Posterior cingulate gyrus (tissue), 11 donors: ENCODE results near the gene GPR17.

Experiments
- DNase-seq, 10 donors: peaks; one replicate each; pipeline versions ENCODE4 v3.0.0 to v3.0.0-alpha.2; 2020 to 2021; ENCODE audit warnings: mixed read lengths in 3 of 10
- intact Hi-C: fragments of 100-400 bp; cut with DNase I; formaldehyde crosslinking; loops from one replicate; pipeline ENCODE4 v1.15.1; 2023

Gene GPR17

GRCh38 chr2:127627740-127628571 lies 18.0 kb upstream of the GPR17 start:
- DNase-seq: peak in 4 of 10 donors; percentile 1 to 63 (median 59)
- intact Hi-C loops: no loop called here

- intact Hi-C loops: no loop called here
- DNase-seq: peak in 3 of 10 donors; percentile 45 to 66 (median 49)
Measured at GRCh38 chr2:127628767-127629614, 17.0 kb upstream of the GPR17 start.

- peak in 1 of 10 donors; percentile 72 for DNase-seq
- intact Hi-C loops: no loop called here
Measured at GRCh38 chr2:127629637-127630036, 16.3 kb upstream of the GPR17 start.

GRCh38 chr2:127630096-127630863 lies 15.7 kb upstream of the GPR17 start:
- intact Hi-C loops: no loop called here
- peak in 1 of 10 donors; percentile 40 for DNase-seq

GRCh38 chr2:127630864-127631540 lies 15.0 kb upstream of the GPR17 start:
- peak in 1 of 10 donors; percentile 65 for DNase-seq
- intact Hi-C loops: no loop called here

- DNase-seq: peak in 1 of 10 donors; percentile 44
- intact Hi-C loops: no loop called here
Measured at GRCh38 chr2:127631541-127631996, 14.4 kb upstream of the GPR17 start.

- peak in 1 of 10 donors; percentile 63 for DNase-seq
Measured at GRCh38 chr2:127631997-127632581, 13.9 kb upstream of the GPR17 start.

GRCh38 chr2:127632592-127633489 lies 13.1 kb upstream of the GPR17 start:
- DNase-seq: peak in 1 of 10 donors; percentile 39
- intact Hi-C loops: no loop called here

More at GRCh38 chr2:127631997-127632581, 13.9 kb upstream of the GPR17 start:
- intact Hi-C loops: no loop called here

GRCh38 chr2:127633556-127634065 lies 12.3 kb upstream of the GPR17 start:
- DNase-seq: peak in 1 of 10 donors; percentile 55
- intact Hi-C loops: no loop called here

- intact Hi-C loops: no loop called here
- peak in 1 of 10 donors; percentile 75 for DNase-seq
Measured at GRCh38 chr2:127634066-127634617, 11.8 kb upstream of the GPR17 start.

- intact Hi-C loops: no loop called here
- DNase-seq: peak in 1 of 10 donors; percentile 55
Measured at GRCh38 chr2:127634626-127635379, 11.2 kb upstream of the GPR17 start.

GRCh38 chr2:127635380-127636237 lies 10.3 kb upstream of the GPR17 start:
- intact Hi-C loops: no loop called here
- peak in 1 of 10 donors; percentile 54 for DNase-seq

- intact Hi-C loops: no loop called here
Measured at GRCh38 chr2:127636248-127637235, 9.4 kb upstream of the GPR17 start.

GRCh38 chr2:127637236-127637630 lies 8.7 kb upstream of the GPR17 start:
- peak in 1 of 10 donors; percentile 49 for DNase-seq
- intact Hi-C loops: no loop called here

More at GRCh38 chr2:127636248-127637235, 9.4 kb upstream of the GPR17 start:
- peak in 1 of 10 donors; percentile 48 for DNase-seq

- peak in 2 of 10 donors; percentile 49 to 69 for DNase-seq
Measured at GRCh38 chr2:127637725-127638252, 8.2 kb upstream of the GPR17 start.

More at GRCh38 chr2:127637725-127638252, 8.2 kb upstream of the GPR17 start:
- intact Hi-C loops: no loop called here
